Spinal cord (tissue), 10 donors: ENCODE data around the gene SGPL1. TPM values are rescaled to one million over a fixed set of nuclear protein-coding genes. Genes with fewer than 3 reads are reported as not detected.

Source experiments
- DNase-seq, 6 donors: peaks; one replicate each; pipeline versions ENCODE4 v3.0.0 to v3.0.0-alpha.2; 2013 to 2015; ENCODE audit warnings: low spot score in 6 of 6, low read depth in 4 of 6
- H3K27ac ChIP-seq: one replicate; pipeline ENCODE4 v1.5.1; 2013; ENCODE audit warnings: low read depth, low read length, control low read depth
- H3K27me3 ChIP-seq: one replicate; pipeline ENCODE4 v1.6.1; 2013; ENCODE audit warnings: low read length; ENCODE audit not compliant: control insufficient read depth, insufficient read depth
- H3K36me3 ChIP-seq: one replicate; pipeline ENCODE4 v1.6.1; 2013; ENCODE audit warnings: low read length; ENCODE audit not compliant: control insufficient read depth, insufficient read depth
- H3K4me1 ChIP-seq: one replicate; pipeline ENCODE4 v1.6.1; 2013; ENCODE audit warnings: low read length; ENCODE audit not compliant: control insufficient read depth, insufficient read depth
- H3K4me3 ChIP-seq: one replicate; pipeline ENCODE4 v1.5.1; 2013; ENCODE audit warnings: low read depth, low read length, control low read depth
- H3K9me3 ChIP-seq: one replicate; pipeline ENCODE4 v1.6.1; 2013; ENCODE audit warnings: low read length; ENCODE audit not compliant: control insufficient read depth, insufficient read depth
- WGBS: methylation state at CpG from one replicate; pipeline ENCODE4 v1.1.5; 2013; ENCODE audit warnings: missing lambda C conversion rate; ENCODE audit not compliant: insufficient coverage; 5-methylcytosine and 5-hydroxymethylcytosine counted together
- polyA plus RNA-seq, 2 donors: library from polyadenylated mRNA; unstranded; fragments of 120-200 nt; gene quantifications; one replicate each; pipeline ENCODE4 v1.2.1, GENCODE V29; 2013; ENCODE audit not compliant: insufficient read length in 2 of 2
- total RNA-seq, 2 donors: library from RNA; depleted of rRNA in 1 of 2; stranded (reverse); fragments of 120-200 nt in 1 of 2; fragments of >200 nt in 1 of 2; gene quantifications; one replicate each; pipeline versions ENCODE4 v1.2.3 to v1.2.4, GENCODE V29; 2013 to 2014
- donor health status: healthy.

Gene SGPL1
- total and polyA plus RNA-seq, 4 donors, result 40.8 to 53.1 (median 49.2) TPM

DNA sequence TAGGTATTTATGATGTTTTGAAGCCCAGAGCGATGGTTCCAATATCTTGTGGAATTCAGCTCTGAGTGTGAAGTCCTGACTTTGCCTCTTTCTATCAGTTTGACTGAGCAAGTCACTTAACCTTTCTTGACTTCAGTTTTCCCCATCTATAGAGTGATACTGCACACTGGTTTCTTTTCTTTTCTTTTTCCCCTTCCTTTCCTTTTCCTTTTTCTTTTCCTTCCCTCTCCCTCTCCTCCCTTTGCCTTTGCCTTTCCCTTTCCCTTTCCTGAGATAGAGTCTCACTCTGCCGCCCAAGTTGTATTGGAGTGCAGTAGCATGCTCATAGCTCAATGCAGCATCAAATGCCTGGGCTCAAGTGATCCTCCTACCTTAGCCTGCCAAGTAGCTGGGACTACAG, 20.6 kb downstream of the SGPL1 start:
- no peak overlapping the region for H3K27ac ChIP-seq
- 100% methylated on average over 1 of the region's 2 CpGs for WGBS

DNA sequence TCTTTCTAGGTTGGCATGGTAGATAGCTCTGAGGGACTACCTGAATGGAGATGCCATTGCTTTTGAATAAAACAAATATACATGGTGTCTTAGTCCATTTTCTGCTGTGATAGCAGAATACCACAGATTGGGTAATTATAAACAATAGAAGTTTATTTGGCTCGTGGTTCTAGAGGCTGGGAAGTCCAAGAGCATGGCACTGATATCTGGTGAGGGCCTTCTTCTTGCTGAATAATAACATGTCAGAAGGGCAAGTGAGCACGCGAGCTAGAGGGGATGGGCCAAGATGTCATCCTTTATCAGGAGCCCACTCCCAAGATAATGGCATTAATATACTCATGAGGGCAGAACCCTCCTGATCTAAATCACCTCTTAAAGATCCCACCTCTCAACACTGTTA, 21.9 kb downstream of the SGPL1 start:
- Histone ChIP-seq H3K27me3 (no peaks in the 10 kb centered on the region), H3K9me3 (no peaks in the 10 kb centered on the region), H3K4me3 (no peak overlapping the region), H3K27ac (no peak overlapping the region), H3K36me3 (no peaks in the 10 kb centered on the region), H3K4me1 (no peaks in the 10 kb centered on the region)
- WGBS, result 100% methylated on average over 1 of the region's 3 CpGs
- no peak for DNase-seq

More for the DNA sequence above, 20.6 kb downstream of the SGPL1 start:
- no peak for DNase-seq
- H3K27me3 ChIP-seq, result no peaks in the 10 kb centered on the region
- no peak overlapping the region for H3K4me3 ChIP-seq
- no peaks in the 10 kb centered on the region for H3K4me1 ChIP-seq
- no peaks in the 10 kb centered on the region for H3K36me3 ChIP-seq
- no peaks in the 10 kb centered on the region for H3K9me3 ChIP-seq

DNA sequence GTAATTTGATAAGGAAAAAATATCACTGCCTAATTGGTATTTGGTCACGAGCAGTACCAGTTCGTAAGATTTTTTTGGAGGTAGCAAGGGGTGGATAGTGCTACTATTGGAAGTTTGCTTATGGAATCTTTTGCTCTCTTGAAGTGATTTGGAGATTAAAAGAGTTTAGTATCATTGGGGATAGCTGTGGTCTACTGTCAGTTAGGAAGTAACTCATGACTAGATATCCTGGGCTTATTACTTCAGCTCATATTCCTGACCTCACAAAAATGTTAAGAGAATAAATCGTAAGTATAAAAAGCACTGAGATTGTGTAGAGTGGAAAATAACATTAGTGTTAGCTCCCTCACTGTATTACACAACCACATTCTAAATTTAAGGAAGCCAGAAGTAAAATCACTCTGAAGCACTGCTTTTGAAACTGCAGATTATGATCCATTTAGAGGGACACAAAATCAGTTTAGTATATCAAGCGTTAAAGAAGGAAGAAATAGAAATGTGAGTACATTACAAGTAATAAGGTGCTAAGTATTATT, 22.6 kb downstream of the SGPL1 start:
- DNase-seq, result no peak
- no peak overlapping the region for H3K4me3 ChIP-seq
- H3K4me1 ChIP-seq, result no peaks in the 10 kb centered on the region
- 100% methylated on average over 2 of the region's 4 CpGs for WGBS
- H3K27me3 ChIP-seq, result no peaks in the 10 kb centered on the region
- H3K36me3 ChIP-seq, result no peaks in the 10 kb centered on the region
- no peak overlapping the region for H3K27ac ChIP-seq
- H3K9me3 ChIP-seq, result no peaks in the 10 kb centered on the region

DNA sequence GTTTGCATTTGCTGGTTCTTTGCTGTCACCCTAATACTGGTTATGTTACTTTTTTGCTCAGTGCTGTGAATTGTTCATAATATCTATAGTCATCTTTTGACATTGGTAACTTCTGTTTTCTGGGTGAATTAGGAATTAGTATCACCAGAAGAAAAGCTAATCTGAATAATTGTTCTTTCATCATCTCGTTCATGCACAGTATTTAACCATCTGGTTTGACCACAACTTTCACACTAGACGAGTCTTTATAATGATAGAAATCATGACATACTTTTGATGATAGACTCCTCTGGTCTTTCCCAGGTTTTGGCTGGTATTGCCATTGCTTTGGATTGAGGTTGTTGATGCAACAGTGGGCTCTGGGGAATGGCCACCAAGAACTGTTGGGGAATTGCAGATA, 25.1 kb downstream of the SGPL1 start:
- DNase-seq, result no peak
- no peaks in the 10 kb centered on the region for H3K27me3 ChIP-seq
- no peaks in the 10 kb centered on the region for H3K36me3 ChIP-seq
- H3K4me3 ChIP-seq, result no peak overlapping the region
- no CpG with 5 or more reads among the region's 2 CpGs for WGBS
- H3K9me3 ChIP-seq, result no peaks in the 10 kb centered on the region
- no peaks in the 10 kb centered on the region for H3K4me1 ChIP-seq
- no peak overlapping the region for H3K27ac ChIP-seq

DNA sequence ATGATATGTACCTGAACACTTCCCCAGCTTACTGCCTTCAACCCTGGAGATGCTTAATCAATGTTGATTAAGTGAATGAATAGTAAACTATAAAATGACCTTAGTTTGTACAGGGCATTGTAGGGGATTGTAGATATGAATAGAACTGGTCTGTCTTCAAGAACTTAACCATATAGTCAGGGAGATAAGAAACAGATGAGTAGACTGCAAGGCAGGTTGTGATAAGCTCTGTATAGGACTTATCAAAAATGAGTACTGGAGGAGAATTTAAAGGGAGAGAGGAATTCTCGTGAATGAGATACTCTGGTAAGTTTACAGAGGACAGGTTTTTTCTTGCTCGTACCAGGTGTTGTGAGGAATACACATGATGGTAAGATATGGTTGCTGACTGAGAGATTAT, 27.6 kb downstream of the SGPL1 start:
- WGBS, result 90% methylated on average over 2 of the region's 2 CpGs
- Histone ChIP-seq H3K27me3 (no peaks in the 10 kb centered on the region), H3K4me3 (no peak overlapping the region), H3K27ac (no peak overlapping the region), H3K4me1 (no peaks in the 10 kb centered on the region), H3K36me3 (no peaks in the 10 kb centered on the region), H3K9me3 (no peaks in the 10 kb centered on the region)
- DNase-seq, result no peak

DNA sequence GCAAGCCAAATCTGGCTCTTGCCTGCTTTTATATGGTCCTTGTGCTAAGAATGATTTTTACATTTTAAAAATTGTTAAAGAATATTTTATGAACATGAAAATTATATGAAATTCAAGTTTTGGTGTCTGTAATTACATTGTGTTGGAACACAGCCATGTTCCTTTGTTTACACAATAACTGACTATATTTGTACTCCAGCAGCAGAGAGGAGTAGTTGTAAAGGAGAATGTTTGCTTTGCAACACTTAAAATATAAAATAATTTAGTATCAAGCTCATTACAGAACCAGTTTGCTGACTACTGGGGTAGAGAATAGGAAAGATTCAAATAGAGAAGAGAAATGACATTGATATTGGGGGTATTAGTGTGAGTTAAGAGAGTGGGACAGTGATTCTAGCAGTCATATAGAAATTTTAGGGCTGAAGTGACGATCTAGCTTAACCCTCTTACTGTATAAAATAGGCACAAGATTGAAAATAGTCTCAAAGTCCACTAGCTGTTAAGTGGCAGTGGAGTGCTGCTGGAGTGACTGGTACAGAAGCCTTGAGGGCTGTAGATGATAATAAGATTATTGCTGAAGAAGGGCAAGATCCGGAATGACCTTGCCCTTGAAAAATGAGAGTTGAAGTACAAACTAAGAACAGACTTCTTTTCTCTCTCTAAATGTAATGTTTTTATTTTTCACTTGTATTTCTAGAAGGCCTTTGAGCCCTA, 28.2 kb downstream of the SGPL1 start:
- Histone ChIP-seq H3K4me3 (no peak overlapping the region), H3K27ac (no peak overlapping the region), H3K9me3 (no peaks in the 10 kb centered on the region), H3K27me3 (no peaks in the 10 kb centered on the region), H3K4me1 (no peaks in the 10 kb centered on the region), H3K36me3 (no peaks in the 10 kb centered on the region)
- WGBS, result no CpG with 5 or more reads among the region's 2 CpGs
- no peak for DNase-seq

DNA sequence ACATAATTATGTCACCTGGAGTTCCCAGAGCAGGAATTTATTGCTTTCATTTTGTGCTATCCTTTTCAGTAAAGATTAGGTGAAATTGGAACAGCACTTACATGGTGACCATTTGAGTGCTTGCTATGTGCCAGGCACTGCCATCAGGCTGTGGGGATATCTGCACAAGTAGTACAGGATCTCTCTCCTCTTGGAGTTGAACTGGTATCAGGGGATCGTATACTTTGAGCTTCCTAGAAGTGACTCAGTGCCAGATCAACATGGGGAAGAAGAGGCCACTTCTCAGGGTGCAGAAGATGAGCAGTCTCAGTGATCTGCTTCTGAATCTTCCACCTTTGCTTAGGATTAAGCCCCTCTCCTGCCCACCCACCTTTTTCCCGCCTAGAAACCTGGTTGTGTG, 29.5 kb downstream of the SGPL1 start:
- Histone ChIP-seq H3K36me3 (no peaks in the 10 kb centered on the region), H3K9me3 (no peaks in the 10 kb centered on the region), H3K4me3 (no peak overlapping the region), H3K4me1 (no peaks in the 10 kb centered on the region), H3K27me3 (no peaks in the 10 kb centered on the region), H3K27ac (no peak overlapping the region)
- WGBS, result 100% methylated on average over 1 of the region's 2 CpGs
- no peak for DNase-seq

DNA sequence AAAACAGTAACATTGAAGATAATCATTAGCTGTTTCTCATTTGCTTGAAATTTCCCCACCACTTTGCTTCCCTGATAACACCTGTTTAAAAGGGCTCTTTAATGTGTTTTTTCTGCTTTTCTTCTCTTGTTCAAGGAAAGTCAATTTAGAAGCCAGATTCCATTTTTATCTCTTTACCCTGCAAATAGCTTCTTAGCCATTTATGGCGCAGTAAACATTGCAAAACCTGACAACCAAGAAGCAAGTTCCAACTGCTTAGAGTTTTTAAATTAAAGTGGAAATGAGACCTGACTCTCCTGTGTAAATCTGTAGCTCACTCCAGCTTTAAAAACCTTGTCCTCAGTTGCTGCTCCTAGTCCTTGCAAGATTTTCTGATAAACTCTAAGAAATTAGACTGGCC, 30.1 kb downstream of the SGPL1 start:
- H3K4me1 ChIP-seq, result no peaks in the 10 kb centered on the region
- peak in 1 of 6 donors; percentile 45 for DNase-seq
- H3K9me3 ChIP-seq, result no peaks in the 10 kb centered on the region
- no peaks in the 10 kb centered on the region for H3K36me3 ChIP-seq
- no peak overlapping the region for H3K4me3 ChIP-seq
- H3K27me3 ChIP-seq, result no peaks in the 10 kb centered on the region
- no CpG with 5 or more reads among the region's 1 CpG for WGBS
- no peak overlapping the region for H3K27ac ChIP-seq

DNA sequence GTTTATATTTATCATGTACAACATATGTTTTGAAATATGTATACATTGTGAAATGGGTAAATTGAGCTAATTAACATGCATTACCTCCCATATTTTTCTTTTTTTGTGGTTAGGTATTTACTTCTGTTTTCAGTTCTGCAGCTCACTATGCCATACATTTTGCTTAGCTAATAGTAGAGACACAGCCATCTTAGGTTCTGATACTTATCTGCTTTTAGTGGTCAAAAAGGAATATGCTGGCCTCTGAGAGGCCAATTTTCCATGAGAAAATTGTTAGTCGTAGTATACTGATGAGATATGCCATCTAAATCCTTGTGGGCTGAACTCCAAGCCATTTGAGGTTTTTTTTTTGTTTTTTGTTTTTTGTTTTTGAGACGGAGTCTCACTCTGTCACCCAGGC, 31.0 kb downstream of the SGPL1 start:
- DNase-seq, result no peak
- H3K27ac ChIP-seq, result no peak overlapping the region
- no peak overlapping the region for H3K4me3 ChIP-seq
- H3K4me1 ChIP-seq, result no peaks in the 10 kb centered on the region
- no peaks in the 10 kb centered on the region for H3K9me3 ChIP-seq
- no peaks in the 10 kb centered on the region for H3K27me3 ChIP-seq
- H3K36me3 ChIP-seq, result no peaks in the 10 kb centered on the region
- WGBS, result 78% methylated on average over 2 of the region's 2 CpGs

DNA sequence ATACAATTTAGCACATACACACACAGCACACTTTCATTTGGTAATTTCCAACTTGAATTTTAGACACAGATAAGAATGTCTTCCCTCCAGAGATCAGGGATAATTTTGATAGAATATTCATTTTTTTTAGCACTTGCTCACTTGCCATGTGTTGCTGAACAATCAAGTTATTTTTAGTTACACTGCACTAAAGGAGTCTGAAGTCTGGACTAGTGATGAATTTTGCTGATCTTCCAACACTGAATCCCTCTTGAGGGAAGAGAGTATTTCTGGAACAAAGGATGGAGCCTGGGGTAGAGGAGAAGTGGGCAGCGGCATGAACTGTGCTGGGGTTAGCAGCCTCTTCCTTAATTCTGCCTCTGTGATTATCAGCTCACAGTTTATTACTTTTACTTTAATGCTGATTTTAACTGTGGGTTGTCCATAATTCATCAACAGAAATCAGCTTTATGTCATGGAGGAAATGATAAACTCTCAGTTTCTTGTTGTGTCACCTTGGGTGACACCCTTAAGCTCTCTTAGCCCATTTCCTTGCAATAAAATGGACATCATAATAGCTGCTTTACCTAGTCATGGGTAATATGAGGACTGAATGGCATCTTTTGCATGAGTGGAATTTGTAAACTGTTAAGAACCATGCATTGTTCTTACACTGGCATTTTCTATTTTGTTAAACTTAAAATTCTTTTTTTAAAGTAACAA, 32.1 kb downstream of the SGPL1 start:
- no peak overlapping the region for H3K27ac ChIP-seq
- H3K4me1 ChIP-seq, result no peaks in the 10 kb centered on the region
- no peaks in the 10 kb centered on the region for H3K27me3 ChIP-seq
- H3K4me3 ChIP-seq, result no peak overlapping the region
- H3K9me3 ChIP-seq, result no peaks in the 10 kb centered on the region
- no CpG with 5 or more reads among the region's 1 CpG for WGBS
- H3K36me3 ChIP-seq, result no peaks in the 10 kb centered on the region
- DNase-seq, result peak in 1 of 6 donors; percentile 76
